HepG2 (cell line): ENCODE data around the gene PDGFB. TPM values are rescaled to one million over a fixed set of nuclear protein-coding genes. Genes with fewer than 3 reads are reported as not detected.

Experiments
- ATAC-seq: fragments of 200-7000 bp; cut with Tn5 transposase; 3 replicates; pipeline ENCODE4 v1.9.1; 2020; ENCODE audit warnings: mild to moderate bottlenecking, moderate library complexity
- BruUV-seq: library from RNA; stranded (reverse); fragments of 400-500 nt; replicated peaks from 2 replicates; lab custom pipeline; 2021; lab: Mats Ljungman, UMichigan
- CTCF ChIA-PET: fragments of 300-600 bp; formaldehyde crosslinking; extraction: SDS; loops from one replicate; lab custom pipeline; 2021; ENCODE audit warnings: low total read pairs, inconsistent platforms, low intra/inter-chr PET ratio; lab: Yijun Ruan, JAX
- POLR2A ChIA-PET: fragments of 350-600 bp; sonication (Branson Sonifier 250); formaldehyde crosslinking; loops from one replicate; lab custom pipeline; 2020; ENCODE audit warnings: antibody characterized with exemption, inconsistent platforms; lab: Yijun Ruan, JAX
- DNase-seq: peaks from one replicate; pipeline ENCODE4 v3.0.0-alpha.2; 2015; ENCODE audit warnings: low spot score
- FAIRE-seq: peaks from 3 replicates; lab custom pipeline; 2011; peaks lifted over from hg19 to GRCh38; lab: Jason Lieb, UNC
- H2AFZ ChIP-seq: one replicate; pipeline ENCODE4 v1.6.1; 2011; ENCODE audit warnings: low read length, inconsistent platforms
- H3K27ac ChIP-seq: fragments of 300-600 bp; 3 replicates; pipeline ENCODE4 v1.8.0; 2011; ENCODE audit warnings: mixed run types, mild to moderate bottlenecking, mixed read lengths, low read length, inconsistent platforms; ENCODE audit not compliant: insufficient read depth; ENCODE audit errors: extremely low read length
- H3K27me3 ChIP-seq, 2 experiments: fragments of 200-600 bp in 1 of 2; 2 replicates in 1 of 2; 3 replicates in 1 of 2; pipeline versions ENCODE4 v1.6.0 to v1.8.0; 2011; ENCODE audit warnings: low read length in 2 of 2, mild to moderate bottlenecking in 2 of 2, moderate library complexity in 2 of 2, inconsistent platforms in 1 of 2; ENCODE audit not compliant: insufficient read depth in 2 of 2, control insufficient read depth in 1 of 2
- H3K36me3 ChIP-seq, 2 experiments: fragments of 200-600 bp in 1 of 2; replicated peaks in 1 of 2; 2 replicates in 1 of 2; 3 replicates in 1 of 2; pipeline versions ENCODE4 v1.5.1 to v1.8.0; 2011; ENCODE audit warnings: low read length in 2 of 2, inconsistent platforms in 1 of 2; ENCODE audit not compliant: insufficient read depth in 2 of 2, control insufficient read depth in 1 of 2
- H3K4me1 ChIP-seq: 2 replicates; pipeline ENCODE4 v1.5.1; 2012; ENCODE audit warnings: low read length, inconsistent platforms; ENCODE audit not compliant: insufficient read depth
- H3K4me2 ChIP-seq: 2 replicates; pipeline ENCODE4 v1.6.0; 2011; ENCODE audit warnings: low read depth, low read length, inconsistent platforms
- H3K4me3 ChIP-seq, 3 experiments: fragments of 200-600 bp in 1 of 3; sonication (generic), shearing (Covaris generic) in 1 of 3; replicated peaks in 1 of 3; 2 replicates each; pipeline ENCODE4 v1.5.1; 2011 to 2016; ENCODE audit warnings: low read length in 3 of 3, inconsistent platforms in 2 of 3, low read depth in 2 of 3, mild to moderate bottlenecking in 2 of 3, control low read depth in 1 of 3, mixed read lengths in 1 of 3; ENCODE audit not compliant: insufficient read depth in 1 of 3
- H3K79me2 ChIP-seq: one replicate; pipeline ENCODE4 v1.6.1; 2011; ENCODE audit warnings: low read length, inconsistent platforms; ENCODE audit not compliant: insufficient read depth
- H3K9ac ChIP-seq: 2 replicates; pipeline ENCODE4 v1.6.0; 2011; ENCODE audit warnings: mild to moderate bottlenecking, low read depth, low read length, inconsistent platforms; ENCODE audit not compliant: insufficient read depth
- H3K9me3 ChIP-seq: 2 replicates; pipeline ENCODE4 v1.5.1; 2012; ENCODE audit warnings: mild to moderate bottlenecking, low read length
- H4K20me1 ChIP-seq: 2 replicates; pipeline ENCODE4 v1.6.0; 2011; ENCODE audit warnings: inconsistent platforms, mild to moderate bottlenecking, low read length, moderate library complexity; ENCODE audit not compliant: insufficient read depth
- BHLHE40 ChIP-seq: IDR thresholded peaks from 2 replicates; pipeline ENCODE4 v1.6.1; 2011; ENCODE audit warnings: low read length, improper control_type of control experiment
- CREB1 ChIP-seq, 2 experiments: fragments of 450-650 bp in 1 of 2; IDR thresholded peaks; 2 replicates each; pipeline ENCODE4 v1.6.1; 2016 to 2017; ENCODE audit warnings: control low read depth in 1 of 2, mild to moderate bottlenecking in 1 of 2, missing compliant biosample characterization in 1 of 2, missing genetic modification characterization in 1 of 2
- DMAP1 ChIP-seq: IDR thresholded peaks from 2 replicates; pipeline ENCODE4 v1.6.1; 2016
- EP300 ChIP-seq, 3 experiments: sonication (generic) in 1 of 3; formaldehyde crosslinking in 1 of 3; IDR thresholded peaks; 2 replicates each; pipeline versions ENCODE4 v1.5.1 to v1.6.1; 2011 to 2020; ENCODE audit warnings: low read depth in 2 of 3, low read length in 2 of 3, borderline replicate concordance in 1 of 3, improper control_type of control experiment in 1 of 3, mild to moderate bottlenecking in 1 of 3, missing genetic modification reagents in 1 of 3, moderate library complexity in 1 of 3
- FOSL2 ChIP-seq: sonication (generic); formaldehyde crosslinking; IDR thresholded peaks from 2 replicates; pipeline ENCODE4 v1.4.0; 2020; ENCODE audit warnings: missing genetic modification reagents
- KDM6A ChIP-seq: IDR thresholded peaks from 2 replicates; pipeline ENCODE4 v1.6.1; 2016; ENCODE audit warnings: low read depth
- MAFK ChIP-seq, 2 experiments: IDR thresholded peaks in 1 of 2; conservative IDR thresholded peaks in 1 of 2; 2 replicates each; pipeline ENCODE4 v1.6.1; 2011; ENCODE audit warnings: improper control_type of control experiment in 2 of 2, low read length in 2 of 2
- RARA ChIP-seq: IDR thresholded peaks from 2 replicates; pipeline ENCODE4 v1.6.1; 2016; ENCODE audit warnings: missing genetic modification reagents, missing compliant biosample characterization
- SAP130 ChIP-seq: IDR thresholded peaks from 2 replicates; pipeline ENCODE4 v1.6.1; 2016; ENCODE audit warnings: low read depth
- ZSCAN31 ChIP-seq: sonication (generic); formaldehyde crosslinking; IDR thresholded peaks from 2 replicates; pipeline ENCODE4 v1.5.0; 2020; ENCODE audit warnings: low read depth, mild to moderate bottlenecking, missing genetic modification reagents
- WGBS: methylation state at CpG from one replicate; pipeline ENCODE4 v1.1.6; 2017; ENCODE audit warnings: low lambda C conversion rate; 5-methylcytosine and 5-hydroxymethylcytosine counted together
- in situ Hi-C: cut with HindIII; loops from 2 replicates; pipeline ENCODE4 v1.10.0; 2017; ENCODE audit warnings: low pct_unique_long_range_greater_than_20kb; ENCODE audit not compliant: extremely low pct_ligation_motif_present
- intact Hi-C: fragments of 100-400 bp; cut with micrococcal nuclease; formaldehyde crosslinking; loops from one replicate; pipeline ENCODE4 v1.10.0; 2022; ENCODE audit not compliant: unreplicated experiment
- polyA plus RNA-seq, 8 experiments: library from polyadenylated mRNA; depleted of rRNA in 3 of 8; stranded (reverse) in 7 of 8; unstranded in 1 of 8; fragments of >200 nt; fragmentation: Illumina TruSeq in 4 of 8; extraction: Trizol in 4 of 8; gene quantifications; 2 replicates each; pipeline versions ENCODE4 v1.2.1 to v1.2.3, GENCODE V29; 2011 to 2016; ENCODE audit warnings: low read depth in 4 of 8, missing spikeins in 1 of 8, mixed read lengths in 1 of 8; ENCODE audit not compliant: insufficient read depth in 1 of 8
- total RNA-seq, 5 experiments: library from RNA; depleted of rRNA; stranded (reverse); fragments of >200 nt; fragmentation: Illumina TruSeq; extraction: Trizol; gene quantifications; 2 replicates each; pipeline ENCODE4 v1.2.3, GENCODE V29; 2016; ENCODE audit warnings: low read depth in 1 of 5
- TF ChIP-seq, protein P1 (sequence below), 2 experiments: sonication (generic) in 1 of 2; formaldehyde crosslinking in 1 of 2; IDR thresholded peaks; 2 replicates each; pipeline versions ENCODE4 v1.4.0 to v1.6.1; 2016 to 2020; ENCODE audit warnings: borderline replicate concordance in 1 of 2, low read depth in 1 of 2, mild to moderate bottlenecking in 1 of 2, missing genetic modification reagents in 1 of 2
- TF ChIP-seq, protein P2 (sequence below): fragments of 450-650 bp; IDR thresholded peaks from 2 replicates; pipeline ENCODE4 v1.6.1; 2016

The PDGFB gene
- total and polyA plus RNA-seq, 2 of the 13 experiments (the other 11 are each of a cell fraction or from before 2014, with no cell fraction given), result 1.4 to 10.1 TPM

DNA sequence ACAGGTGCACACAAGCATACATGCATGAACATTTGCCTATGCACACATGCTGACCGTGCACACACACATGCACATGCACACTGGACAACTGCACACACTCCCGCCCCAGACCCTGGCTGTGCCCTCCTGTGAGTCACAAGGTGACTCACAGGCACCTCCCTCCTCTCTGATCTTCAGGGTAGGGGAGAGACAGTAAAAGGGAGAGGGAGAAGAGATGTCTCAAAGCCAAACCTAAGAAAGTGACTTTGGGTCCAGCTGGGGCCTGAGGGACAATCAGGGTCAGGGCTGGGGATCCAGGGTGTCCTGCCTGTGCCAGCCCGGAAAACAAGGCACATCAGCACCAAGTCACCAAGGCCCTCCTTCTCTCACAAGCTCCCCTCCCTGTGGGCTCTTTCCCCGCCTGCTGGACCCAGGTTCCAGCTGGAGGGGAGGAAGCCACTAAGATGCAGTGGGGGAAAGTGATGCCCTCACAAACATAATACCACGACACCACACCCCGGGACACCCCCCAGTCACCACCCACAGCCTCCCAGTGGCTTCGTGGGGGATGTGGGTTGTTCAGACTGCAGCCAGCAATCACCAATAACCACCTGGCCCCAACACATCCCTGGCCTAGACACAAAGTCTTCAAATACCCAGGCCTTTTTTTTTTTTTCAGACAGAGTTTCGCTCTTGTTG, 39.3 kb downstream of the PDGFB start:
- DNase-seq (peak; percentile 28), FAIRE-seq (no peak), ATAC-seq (peak; percentile 62)
- no peak overlapping the region for H3K9ac ChIP-seq
- no peaks in the 10 kb centered on the region for H3K36me3 ChIP-seq
- no peaks in the 10 kb centered on the region for H3K9me3 ChIP-seq
- 23% methylated on average over 5 of the region's 8 CpGs for WGBS
- H4K20me1 ChIP-seq, result no peaks in the 10 kb centered on the region
- BruUV-seq, result no TSS peak
- intact Hi-C loops (no loop called here), in situ Hi-C loops (no loop called here)
- no peak overlapping the region; a peak in 1 of 6 replicates for H3K4me3 ChIP-seq
- H3K4me1 ChIP-seq, result peaks cover 17% of the 10 kb centered on the region; the same call in 1 of the 2 replicates
- peak overlapping the region; percentile 1; the same call in 1 of the 2 replicates for H3K4me2 ChIP-seq
- H2AFZ ChIP-seq, result no peak overlapping the region
- 0 out of 2 replicates have a peak, but pooled peaks have one; percentile 40 for TF ChIP-seq BHLHE40
- TF ChIP-seq MAFK (conservative IDR thresholded peaks at IDR 0.05 in 1 of 2, IDR thresholded peaks at IDR 0.05 in 1 of 2; ENCODE audit: low read length in 2 of 2), result 0 out of 4 replicates have a peak, but pooled peaks of 1 of the 2 experiments have one; percentile 8
- TF ChIP-seq ZSCAN31 (CRISPR knock-in tag), result no peak
- TF ChIP-seq, protein P1, sequence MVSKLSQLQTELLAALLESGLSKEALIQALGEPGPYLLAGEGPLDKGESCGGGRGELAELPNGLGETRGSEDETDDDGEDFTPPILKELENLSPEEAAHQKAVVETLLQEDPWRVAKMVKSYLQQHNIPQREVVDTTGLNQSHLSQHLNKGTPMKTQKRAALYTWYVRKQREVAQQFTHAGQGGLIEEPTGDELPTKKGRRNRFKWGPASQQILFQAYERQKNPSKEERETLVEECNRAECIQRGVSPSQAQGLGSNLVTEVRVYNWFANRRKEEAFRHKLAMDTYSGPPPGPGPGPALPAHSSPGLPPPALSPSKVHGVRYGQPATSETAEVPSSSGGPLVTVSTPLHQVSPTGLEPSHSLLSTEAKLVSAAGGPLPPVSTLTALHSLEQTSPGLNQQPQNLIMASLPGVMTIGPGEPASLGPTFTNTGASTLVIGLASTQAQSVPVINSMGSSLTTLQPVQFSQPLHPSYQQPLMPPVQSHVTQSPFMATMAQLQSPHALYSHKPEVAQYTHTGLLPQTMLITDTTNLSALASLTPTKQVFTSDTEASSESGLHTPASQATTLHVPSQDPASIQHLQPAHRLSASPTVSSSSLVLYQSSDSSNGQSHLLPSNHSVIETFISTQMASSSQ (IDR thresholded peaks at IDR 0.05; ENCODE audit: low read depth), result no peak
- TF ChIP-seq, protein P1 (CRISPR knock-in tag; IDR thresholded peaks at IDR 0.05; ENCODE audit: borderline replicate concordance), result no peak
- TF ChIP-seq KDM6A (CRISPR knock-in tag), result no peak
- TF ChIP-seq EP300 (IDR thresholded peaks at IDR 0.05; ENCODE audit: low read depth in 2 of 2, low read length in 2 of 2), result no peak
- TF ChIP-seq EP300 (CRISPR knock-in tag; IDR thresholded peaks at IDR 0.05; ENCODE audit: borderline replicate concordance), result no peak
- TF ChIP-seq DMAP1, result no peak
- 0 out of 2 replicates have a peak, but pooled peaks have one; percentile 12 for TF ChIP-seq RARA (CRISPR knock-in tag)
- TF ChIP-seq CREB1 (IDR thresholded peaks at IDR 0.05), result 0 out of 2 replicates have a peak, but pooled peaks have one; percentile 16
- no peak for TF ChIP-seq CREB1 (CRISPR knock-in tag; IDR thresholded peaks at IDR 0.05)
- peak; percentile 91 for TF ChIP-seq FOSL2
- TF ChIP-seq, protein P2, sequence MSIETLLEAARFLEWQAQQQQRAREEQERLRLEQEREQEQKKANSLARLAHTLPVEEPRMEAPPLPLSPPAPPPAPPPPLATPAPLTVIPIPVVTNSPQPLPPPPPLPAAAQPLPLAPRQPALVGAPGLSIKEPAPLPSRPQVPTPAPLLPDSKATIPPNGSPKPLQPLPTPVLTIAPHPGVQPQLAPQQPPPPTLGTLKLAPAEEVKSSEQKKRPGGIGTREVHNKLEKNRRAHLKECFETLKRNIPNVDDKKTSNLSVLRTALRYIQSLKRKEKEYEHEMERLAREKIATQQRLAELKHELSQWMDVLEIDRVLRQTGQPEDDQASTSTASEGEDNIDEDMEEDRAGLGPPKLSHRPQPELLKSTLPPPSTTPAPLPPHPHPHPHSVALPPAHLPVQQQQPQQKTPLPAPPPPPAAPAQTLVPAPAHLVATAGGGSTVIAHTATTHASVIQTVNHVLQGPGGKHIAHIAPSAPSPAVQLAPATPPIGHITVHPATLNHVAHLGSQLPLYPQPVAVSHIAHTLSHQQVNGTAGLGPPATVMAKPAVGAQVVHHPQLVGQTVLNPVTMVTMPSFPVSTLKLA, result peak; percentile 59
- peak; percentile 36 for TF ChIP-seq SAP130 (CRISPR knock-in tag)
- peaks cover 3 to 13% of the 10 kb centered on the region in 2 experiments; a peak in 2 of 5 replicates for H3K27me3 ChIP-seq
- no peak overlapping the region for H3K27ac ChIP-seq
- ChIA-PET CTCF (no interaction called here), POLR2A (interaction anchor here (2.3 kb wide), 1 partner anchor 36 kb away, joined by 7 read pairs; no protein-coding TSS in a partner anchor)
- no peaks in the 10 kb centered on the region for H3K79me2 ChIP-seq
